Endodermal cell (in vitro differentiated cells): ENCODE measurements around the gene EXOC7. TPM values are rescaled to one million over a fixed set of nuclear protein-coding genes. Genes with fewer than 3 reads are reported as not detected.
A peak's percentile ranks its signal among the peaks of the same experiment; 100 is the strongest.
"Not testable (repeated sequence)": the region's sequence is repeated elsewhere in the genome, so short reads cannot be mapped to it uniquely, and the experiment has no call there.

Experiments
- DNase-seq: peaks from one replicate; pipeline ENCODE4 v3.0.0-alpha.2; 2017
- H3K27ac ChIP-seq: 2 replicates; pipeline ENCODE4 v1.5.1; 2013; ENCODE audit warnings: mild to moderate bottlenecking, low read depth, low read length, moderate library complexity
- H3K27me3 ChIP-seq: 2 replicates; pipeline ENCODE4 v1.6.1; 2013; ENCODE audit warnings: mild to moderate bottlenecking, low read length, moderate library complexity; ENCODE audit not compliant: insufficient read depth, control insufficient read depth, poor library complexity, severe bottlenecking
- H3K36me3 ChIP-seq: 2 replicates; pipeline ENCODE4 v1.7.0; 2013; ENCODE audit warnings: mild to moderate bottlenecking, low read length, moderate library complexity; ENCODE audit not compliant: control insufficient read depth, insufficient read depth
- H3K4me1 ChIP-seq: one replicate; pipeline ENCODE4 v1.7.0; 2013; ENCODE audit warnings: low read length; ENCODE audit not compliant: control insufficient read depth, insufficient read depth
- H3K4me3 ChIP-seq: 2 replicates; pipeline ENCODE4 v1.5.1; 2013; ENCODE audit warnings: mild to moderate bottlenecking, low read length, moderate library complexity
- H3K9ac ChIP-seq: 2 replicates; pipeline ENCODE4 v1.6.1; 2013; ENCODE audit warnings: mild to moderate bottlenecking, low read length, moderate library complexity; ENCODE audit not compliant: poor library complexity, severe bottlenecking; ENCODE audit errors: extremely low read depth
- H3K9me3 ChIP-seq: 2 replicates; pipeline ENCODE4 v1.6.1; 2013; ENCODE audit warnings: mild to moderate bottlenecking, low read length, moderate library complexity; ENCODE audit not compliant: control insufficient read depth
- H3K27ac Mint-ChIP-seq: 2 replicates; pipeline ENCODE4 v1.8.0; 2020; ENCODE audit warnings: mixed read lengths
- H3K27me3 Mint-ChIP-seq: 2 replicates; pipeline ENCODE4 v1.8.0; 2021; ENCODE audit warnings: mild to moderate bottlenecking, mixed read lengths; ENCODE audit not compliant: insufficient read depth
- H3K36me3 Mint-ChIP-seq: 2 replicates; pipeline ENCODE4 v1.8.0; 2020; ENCODE audit warnings: low read depth, mixed read lengths
- H3K4me1 Mint-ChIP-seq: 2 replicates; pipeline ENCODE4 v1.8.0; 2020; ENCODE audit warnings: mixed read lengths
- H3K4me3 Mint-ChIP-seq: 2 replicates; pipeline ENCODE4 v1.8.0; 2020; ENCODE audit warnings: mild to moderate bottlenecking, moderate library complexity, mixed read lengths
- H3K9me3 Mint-ChIP-seq: 2 replicates; pipeline ENCODE4 v1.8.0; 2020; ENCODE audit warnings: mild to moderate bottlenecking, mixed read lengths
- WGBS, 2 experiments: methylation state at CpG; one replicate each; pipeline versions ENCODE4 v1.1.5 to v1.1.7; 2013; ENCODE audit warnings: missing lambda C conversion rate in 2 of 2, mixed read lengths in 1 of 2; ENCODE audit not compliant: insufficient coverage in 1 of 2, insufficient read length in 1 of 2; 5-methylcytosine and 5-hydroxymethylcytosine counted together
- total RNA-seq, 2 donors: library from RNA; stranded (reverse); fragmentation: NEBNext Ultra II Directional in 1 of 2; extraction: Animal tissue kit (Norgen Biotek cat#: 25700) in 1 of 2; gene quantifications; 2 replicates in 1 of 2; 3 replicates in 1 of 2; pipeline ENCODE4 v1.2.1, GENCODE V29; 2021
- TF ChIP-seq, protein P1 (sequence below): fragments of 200-600 bp; sonication (generic); conservative IDR thresholded peaks from 2 replicates; pipeline ENCODE4 v1.5.0; 2021; ENCODE audit warnings: antibody characterized with exemption, mild to moderate bottlenecking

The EXOC7 gene
- total RNA-seq, 2 donors from 2014 or later, result 159 to 187 TPM

DNA sequence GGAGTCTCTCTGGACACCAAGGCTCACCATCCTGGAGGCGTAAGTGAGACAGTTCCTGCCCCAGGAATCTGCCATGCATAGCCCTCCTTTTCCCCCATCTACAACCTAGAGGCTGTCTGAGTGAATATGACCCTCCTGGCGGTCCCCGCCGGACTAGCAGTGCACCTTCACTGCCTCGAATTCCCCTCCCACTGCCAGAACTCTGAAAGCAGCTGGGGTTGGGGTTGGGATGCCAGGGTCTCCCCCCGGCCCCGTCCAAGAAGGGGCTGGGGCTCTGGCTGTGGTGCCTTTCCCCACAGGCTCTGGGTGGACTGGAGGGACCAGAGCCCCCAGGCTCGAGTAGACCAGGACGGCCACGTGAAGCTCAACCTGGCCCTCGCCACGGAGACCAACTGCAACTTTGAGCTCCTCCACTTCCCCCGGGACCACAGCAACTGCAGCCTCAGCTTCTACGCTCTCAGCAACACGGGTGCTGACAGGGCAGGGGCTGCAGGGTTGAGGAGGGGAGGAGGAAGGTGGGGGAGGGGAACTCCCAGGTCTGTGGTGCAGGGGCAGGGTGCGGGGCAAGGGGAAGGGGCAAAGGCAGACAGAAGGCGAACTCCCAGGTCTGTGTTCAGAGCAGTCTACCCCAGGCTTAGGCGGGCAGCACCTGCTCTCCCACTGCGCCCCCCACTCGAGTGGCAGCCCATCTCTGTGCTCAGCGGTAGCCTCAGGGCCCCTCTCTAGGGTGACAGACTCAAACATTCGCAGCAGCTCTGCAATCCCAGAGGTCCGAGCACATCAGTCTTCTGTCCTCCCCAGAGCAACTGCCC is 23.4 kb downstream of the EXOC7 start:
- peaks cover 15% of the 10 kb centered on the region for H3K4me1 ChIP-seq
- peaks cover 29% of the 10 kb centered on the region for H3K36me3 ChIP-seq
- Mint-ChIP-seq H3K27ac (no peak overlapping the region), H3K36me3 (peaks cover 18% of the 10 kb centered on the region), H3K27me3 (peaks cover 47% of the 10 kb centered on the region), H3K4me3 (peak overlapping the region; percentile 34), H3K4me1 (peaks cover 21% of the 10 kb centered on the region), H3K9me3 (no peaks in the 10 kb centered on the region)
- DNase-seq, result peak; percentile 83
- H3K9ac ChIP-seq, result no peak overlapping the region
- H3K27ac ChIP-seq, result no peak overlapping the region
- TF ChIP-seq, protein P1, sequence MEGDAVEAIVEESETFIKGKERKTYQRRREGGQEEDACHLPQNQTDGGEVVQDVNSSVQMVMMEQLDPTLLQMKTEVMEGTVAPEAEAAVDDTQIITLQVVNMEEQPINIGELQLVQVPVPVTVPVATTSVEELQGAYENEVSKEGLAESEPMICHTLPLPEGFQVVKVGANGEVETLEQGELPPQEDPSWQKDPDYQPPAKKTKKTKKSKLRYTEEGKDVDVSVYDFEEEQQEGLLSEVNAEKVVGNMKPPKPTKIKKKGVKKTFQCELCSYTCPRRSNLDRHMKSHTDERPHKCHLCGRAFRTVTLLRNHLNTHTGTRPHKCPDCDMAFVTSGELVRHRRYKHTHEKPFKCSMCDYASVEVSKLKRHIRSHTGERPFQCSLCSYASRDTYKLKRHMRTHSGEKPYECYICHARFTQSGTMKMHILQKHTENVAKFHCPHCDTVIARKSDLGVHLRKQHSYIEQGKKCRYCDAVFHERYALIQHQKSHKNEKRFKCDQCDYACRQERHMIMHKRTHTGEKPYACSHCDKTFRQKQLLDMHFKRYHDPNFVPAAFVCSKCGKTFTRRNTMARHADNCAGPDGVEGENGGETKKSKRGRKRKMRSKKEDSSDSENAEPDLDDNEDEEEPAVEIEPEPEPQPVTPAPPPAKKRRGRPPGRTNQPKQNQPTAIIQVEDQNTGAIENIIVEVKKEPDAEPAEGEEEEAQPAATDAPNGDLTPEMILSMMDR, result peak; percentile 61
- H3K9me3 ChIP-seq, result no peaks in the 10 kb centered on the region
- H3K27me3 ChIP-seq, result peaks cover 48% of the 10 kb centered on the region
- H3K4me3 ChIP-seq, result peak overlapping the region; percentile 58
- 22% methylated on average over 13 to 23 of the region's 23 CpGs for WGBS, 2 experiments

DNA sequence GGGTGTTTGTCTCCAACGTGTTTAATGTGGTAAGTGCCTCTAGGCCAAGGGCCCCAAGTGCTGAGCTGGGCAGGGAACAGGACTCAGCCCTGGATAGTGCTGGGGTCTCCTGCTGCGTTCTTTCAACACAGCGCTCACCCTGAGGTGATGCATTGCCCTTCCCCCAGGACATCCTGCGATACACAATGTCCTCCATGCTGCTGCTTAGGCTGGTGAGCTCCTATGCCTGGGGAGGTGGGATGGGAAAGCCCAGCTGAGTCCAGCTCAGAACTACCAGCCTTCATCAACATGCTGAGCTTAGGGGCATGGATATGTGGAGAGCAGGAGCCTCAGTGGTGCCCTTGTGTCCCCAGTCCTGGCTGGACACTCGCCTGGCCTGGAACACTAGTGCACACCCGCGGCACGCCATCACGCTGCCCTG is 24.0 kb downstream of the EXOC7 start:
- no peak for DNase-seq
- peaks cover 24% of the 10 kb centered on the region for H3K4me1 Mint-ChIP-seq
- H3K36me3 ChIP-seq, result peaks cover 22% of the 10 kb centered on the region
- no peaks in the 10 kb centered on the region for H3K9me3 ChIP-seq
- no peak overlapping the region for H3K27ac ChIP-seq
- TF ChIP-seq, protein P1, result no peak
- 43 to 62% methylated on average over 1 to 9 of the region's 9 CpGs for WGBS, 2 experiments
- peaks cover 12% of the 10 kb centered on the region for H3K36me3 Mint-ChIP-seq
- H3K4me3 Mint-ChIP-seq, result no peak overlapping the region
- no peaks in the 10 kb centered on the region for H3K9me3 Mint-ChIP-seq
- peaks cover 15% of the 10 kb centered on the region for H3K4me1 ChIP-seq
- H3K27ac Mint-ChIP-seq, result no peak overlapping the region
- H3K27me3 ChIP-seq, result peaks cover 54% of the 10 kb centered on the region
- H3K9ac ChIP-seq, result no peak overlapping the region
- peak overlapping the region; percentile 58 for H3K4me3 ChIP-seq
- H3K27me3 Mint-ChIP-seq, result peaks cover 53% of the 10 kb centered on the region

DNA sequence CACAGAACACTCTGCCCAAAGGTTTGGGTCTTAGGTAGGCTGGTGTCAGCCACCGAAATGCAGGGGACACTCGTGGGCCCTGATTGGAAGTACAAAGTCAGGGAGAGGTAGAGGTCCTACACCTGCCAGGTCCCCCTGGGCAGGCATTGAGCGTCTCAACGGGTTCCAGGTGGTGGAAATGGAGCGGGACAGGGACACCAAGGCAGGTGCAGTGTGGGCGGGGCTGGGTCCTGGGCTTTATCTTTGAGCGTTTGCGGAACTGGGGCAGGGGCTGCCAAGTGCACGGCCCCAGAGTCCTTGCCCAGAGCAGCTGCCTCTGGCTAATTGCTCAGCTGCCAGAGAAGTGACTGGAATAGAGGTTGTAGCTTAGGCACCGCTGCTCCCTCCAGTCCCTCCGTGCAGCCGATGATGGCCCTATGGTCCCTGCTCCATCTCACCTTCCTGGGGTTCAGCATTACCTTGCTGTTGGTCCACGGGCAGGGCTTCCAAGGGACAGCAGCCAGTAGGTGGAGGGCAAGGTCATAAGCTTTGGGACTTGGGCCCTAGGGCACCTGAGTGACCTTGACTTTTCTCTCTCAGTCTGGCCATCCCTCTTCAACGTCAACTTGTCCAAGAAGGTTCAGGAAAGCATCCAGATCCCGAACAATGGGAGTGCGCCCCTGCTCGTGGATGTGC is 24.6 kb downstream of the EXOC7 start, which contains the start of gene ZACN:
Gene ZACN (plus strand): TSS at position 323 of the 675 bp plus-strand sequence. CDS start 83 bp downstream, at position 406.
- Histone ChIP-seq H3K27me3 (peaks cover 60% of the 10 kb centered on the region), H3K4me3 (peak within 1 kb of the TSS; percentile 58), H3K36me3 (peaks cover 17% of the 10 kb centered on the region), H3K9ac (no peak within 1 kb of the TSS), H3K9me3 (no peaks in the 10 kb centered on the region), H3K4me1 (peaks cover 15% of the 10 kb centered on the region), H3K27ac (no peak within 1 kb of the TSS)
- DNase-seq, result no peak
- Mint-ChIP-seq H3K27me3 (peaks cover 59% of the 10 kb centered on the region), H3K4me3 (peak within 1 kb of the TSS; percentile 34), H3K9me3 (no peaks in the 10 kb centered on the region), H3K36me3 (peaks cover 7% of the 10 kb centered on the region), H3K27ac (no peak within 1 kb of the TSS), H3K4me1 (peaks cover 24% of the 10 kb centered on the region)
- WGBS, 2 experiments, result 85% methylated on average over 13 to 17 of the region's 17 CpGs
- TF ChIP-seq, protein P1, result no peak

DNA sequence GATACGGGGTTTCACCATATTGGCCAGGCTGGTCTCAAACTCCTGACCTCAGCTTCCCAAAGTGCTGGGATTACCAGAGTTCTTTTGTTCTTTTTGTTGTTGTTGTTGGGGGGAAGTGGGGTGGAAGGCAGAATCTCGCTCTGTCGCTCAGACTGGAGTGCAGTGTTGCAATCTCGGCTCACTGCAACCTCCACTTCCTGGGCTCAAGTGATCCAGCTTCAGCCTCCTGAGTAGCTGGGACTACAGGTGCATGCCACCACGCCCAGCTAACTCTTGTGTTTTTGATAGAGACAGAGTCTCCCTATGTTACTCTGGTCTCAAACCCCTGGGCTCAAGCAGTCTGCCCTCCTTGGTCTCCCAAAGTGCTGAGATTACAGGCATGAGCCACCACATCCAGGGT is 25.2 kb downstream of the EXOC7 start:
- not testable (repeated sequence) for H3K9me3 Mint-ChIP-seq, H3K9me3 ChIP-seq, H3K9ac ChIP-seq, H3K36me3 Mint-ChIP-seq, H3K4me3 Mint-ChIP-seq, H3K27ac ChIP-seq, H3K27ac Mint-ChIP-seq, H3K4me3 ChIP-seq, DNase-seq
- Histone ChIP-seq H3K36me3 (peaks cover 11% of the 10 kb centered on the region), H3K4me1 (peaks cover 15% of the 10 kb centered on the region), H3K27me3 (peaks cover 66% of the 10 kb centered on the region)
- Mint-ChIP-seq H3K27me3 (peaks cover 65% of the 10 kb centered on the region), H3K4me1 (peaks cover 24% of the 10 kb centered on the region)
- 86 to 92% methylated on average over 4 to 5 of the region's 5 CpGs for WGBS, 2 experiments
